RWPE2 (cell line): Measurements from ENCODE around the gene MARK4.

Experiments used
- ATAC-seq: fragments of 200-7000 bp; cut with Tn5 transposase; 3 replicates; pipeline ENCODE4 v1.9.1; 2021; ENCODE audit warnings: low read depth
- DNase-seq: peaks from one replicate; pipeline ENCODE4 v3.0.0-alpha.2; 2020; ENCODE audit warnings: low spot score
- H3K27ac ChIP-seq: fragments of 450-650 bp; 2 replicates; pipeline ENCODE4 v1.5.1; 2017; ENCODE audit warnings: mild to moderate bottlenecking; ENCODE audit not compliant: poor library complexity, severe bottlenecking
- H3K27me3 ChIP-seq: fragments of 250-450 bp; sonication (Bioruptor Pico); 2 replicates; pipeline ENCODE4 v1.5.1; 2021; ENCODE audit warnings: mild to moderate bottlenecking, moderate library complexity; ENCODE audit not compliant: insufficient read depth, poor library complexity, severe bottlenecking
- H3K36me3 ChIP-seq: fragments of 250-450 bp; sonication (Bioruptor Pico); 2 replicates; pipeline ENCODE4 v1.5.1; 2020; ENCODE audit warnings: low read depth, mild to moderate bottlenecking, moderate library complexity
- H3K4me1 ChIP-seq: fragments of 250-450 bp; sonication (Bioruptor Pico); 2 replicates; pipeline ENCODE4 v1.5.1; 2021; ENCODE audit warnings: mild to moderate bottlenecking, moderate library complexity; ENCODE audit not compliant: insufficient read depth, poor library complexity, severe bottlenecking
- H3K4me3 ChIP-seq: fragments of 250-450 bp; sonication (Bioruptor Pico); 2 replicates; pipeline ENCODE4 v1.5.1; 2021; ENCODE audit warnings: mild to moderate bottlenecking, moderate library complexity; ENCODE audit not compliant: severe bottlenecking
- H3K9me3 ChIP-seq: fragments of 250-450 bp; sonication (Bioruptor Pico); 2 replicates; pipeline ENCODE4 v1.5.1; 2021; ENCODE audit warnings: mild to moderate bottlenecking, moderate library complexity; ENCODE audit not compliant: severe bottlenecking
- TF ChIP-seq, protein P1 (sequence below): fragments of 450-650 bp; IDR thresholded peaks from one replicate; pipeline ENCODE4 v1.5.1; 2017; ENCODE audit warnings: mild to moderate bottlenecking, moderate library complexity; ENCODE audit not compliant: poor library complexity, severe bottlenecking

MARK4 gene

DNA sequence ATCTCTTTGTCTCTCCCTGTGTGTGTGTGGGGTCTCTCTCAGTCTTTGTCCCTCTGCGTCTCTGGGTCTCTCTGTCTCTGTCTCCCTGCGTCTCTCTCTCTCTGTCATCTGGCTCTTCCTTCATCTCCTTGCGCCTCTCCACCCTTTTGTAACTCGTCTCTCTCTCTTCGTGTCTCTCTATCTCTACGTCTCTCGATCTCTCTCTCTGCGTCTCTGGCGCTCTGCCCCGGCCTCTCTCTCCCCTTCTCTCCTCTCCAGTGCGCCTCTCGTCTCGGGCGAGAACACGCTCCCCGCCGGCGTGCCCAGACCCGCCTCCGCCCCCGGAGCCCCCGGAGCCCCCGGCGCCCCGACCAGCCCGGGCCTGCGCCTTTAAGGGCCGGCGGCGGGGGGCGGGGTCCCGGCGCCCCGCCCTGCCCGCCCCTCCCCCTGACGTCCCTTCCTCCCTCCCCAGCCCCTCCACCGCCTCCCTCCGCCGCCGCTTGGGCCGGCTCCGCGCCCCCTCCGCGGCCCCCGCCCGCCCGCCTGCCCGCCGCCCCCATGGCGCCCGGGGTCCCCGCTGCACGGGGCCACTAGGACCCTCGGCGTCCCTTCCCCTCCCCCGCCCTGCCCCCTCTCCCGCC lies at the start of gene MARK4:
Gene MARK4 (plus strand): TSS at position 440 of the 620 bp plus-strand sequence. CDS start 318 bp downstream, outside the sequence.
- Histone ChIP-seq H3K36me3 (0 out of 2 replicates have a peak, but pooled peaks cover 7% of the 10 kb centered on the region), H3K4me3 (peak within 1 kb of the TSS; percentile 66), H3K27ac (peak within 1 kb of the TSS; percentile 53), H3K27me3 (no peaks in the 10 kb centered on the region), H3K9me3 (no peaks in the 10 kb centered on the region), H3K4me1 (no peaks in the 10 kb centered on the region)
- DNase-seq = no peak
- peak; percentile 54 for ATAC-seq
- TF ChIP-seq, protein P1, sequence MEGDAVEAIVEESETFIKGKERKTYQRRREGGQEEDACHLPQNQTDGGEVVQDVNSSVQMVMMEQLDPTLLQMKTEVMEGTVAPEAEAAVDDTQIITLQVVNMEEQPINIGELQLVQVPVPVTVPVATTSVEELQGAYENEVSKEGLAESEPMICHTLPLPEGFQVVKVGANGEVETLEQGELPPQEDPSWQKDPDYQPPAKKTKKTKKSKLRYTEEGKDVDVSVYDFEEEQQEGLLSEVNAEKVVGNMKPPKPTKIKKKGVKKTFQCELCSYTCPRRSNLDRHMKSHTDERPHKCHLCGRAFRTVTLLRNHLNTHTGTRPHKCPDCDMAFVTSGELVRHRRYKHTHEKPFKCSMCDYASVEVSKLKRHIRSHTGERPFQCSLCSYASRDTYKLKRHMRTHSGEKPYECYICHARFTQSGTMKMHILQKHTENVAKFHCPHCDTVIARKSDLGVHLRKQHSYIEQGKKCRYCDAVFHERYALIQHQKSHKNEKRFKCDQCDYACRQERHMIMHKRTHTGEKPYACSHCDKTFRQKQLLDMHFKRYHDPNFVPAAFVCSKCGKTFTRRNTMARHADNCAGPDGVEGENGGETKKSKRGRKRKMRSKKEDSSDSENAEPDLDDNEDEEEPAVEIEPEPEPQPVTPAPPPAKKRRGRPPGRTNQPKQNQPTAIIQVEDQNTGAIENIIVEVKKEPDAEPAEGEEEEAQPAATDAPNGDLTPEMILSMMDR = no peak

DNA sequence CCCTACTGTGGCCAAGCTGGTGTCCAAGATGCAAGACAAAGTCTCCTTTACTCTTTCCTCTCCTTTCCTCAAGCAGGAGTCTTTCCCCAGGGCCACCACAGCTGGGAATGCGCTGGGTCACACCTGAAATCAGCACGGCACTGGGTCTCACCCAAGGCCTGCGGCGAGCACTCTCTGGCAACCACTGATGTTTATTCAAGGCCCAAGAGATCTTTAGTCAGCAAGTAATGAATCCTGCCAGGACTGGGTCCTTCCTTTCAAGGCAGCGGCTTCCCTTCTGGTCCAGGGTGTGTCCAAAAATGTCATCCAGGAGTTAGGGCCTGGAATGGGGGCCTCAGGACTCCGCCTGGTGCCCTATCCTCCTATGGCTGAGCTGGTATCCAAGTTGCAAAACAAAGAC lies 48.4 kb upstream of the MARK4 start:
- H3K27ac ChIP-seq = no peak overlapping the region
- DNase-seq = no peak
- H3K9me3 ChIP-seq = no peaks in the 10 kb centered on the region
- no peaks in the 10 kb centered on the region for H3K4me1 ChIP-seq
- no peaks in the 10 kb centered on the region for H3K27me3 ChIP-seq
- no peaks in the 10 kb centered on the region for H3K36me3 ChIP-seq
- H3K4me3 ChIP-seq = no peak overlapping the region
- no peak for ATAC-seq
- TF ChIP-seq, protein P1 = no peak

DNA sequence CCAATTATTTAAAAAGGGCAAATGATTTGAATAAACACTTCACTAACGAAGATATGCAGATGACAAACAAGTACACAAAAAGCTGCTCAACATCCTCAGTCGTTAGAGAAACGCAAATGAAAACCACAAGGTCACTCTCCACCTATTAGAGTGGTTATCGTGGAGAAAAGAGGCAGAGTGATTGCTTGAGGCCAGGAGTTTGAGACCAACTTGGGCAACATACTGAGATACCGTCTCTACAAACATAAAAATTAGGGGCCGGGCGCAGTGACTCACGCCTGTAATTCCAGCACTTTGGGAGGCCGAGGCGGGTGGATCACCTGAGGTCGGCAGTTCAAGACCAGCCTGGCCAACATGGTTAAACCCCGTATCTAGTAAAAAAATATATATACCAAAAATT lies 45.3 kb upstream of the MARK4 start:
- Histone ChIP-seq H3K9me3 (no peaks in the 10 kb centered on the region), H3K36me3 (no peaks in the 10 kb centered on the region), H3K4me3 (no peak overlapping the region), H3K4me1 (no peaks in the 10 kb centered on the region), H3K27me3 (no peaks in the 10 kb centered on the region), H3K27ac (no peak overlapping the region)
- ATAC-seq = no peak
- no peak for DNase-seq
- TF ChIP-seq, protein P1 = no peak

DNA sequence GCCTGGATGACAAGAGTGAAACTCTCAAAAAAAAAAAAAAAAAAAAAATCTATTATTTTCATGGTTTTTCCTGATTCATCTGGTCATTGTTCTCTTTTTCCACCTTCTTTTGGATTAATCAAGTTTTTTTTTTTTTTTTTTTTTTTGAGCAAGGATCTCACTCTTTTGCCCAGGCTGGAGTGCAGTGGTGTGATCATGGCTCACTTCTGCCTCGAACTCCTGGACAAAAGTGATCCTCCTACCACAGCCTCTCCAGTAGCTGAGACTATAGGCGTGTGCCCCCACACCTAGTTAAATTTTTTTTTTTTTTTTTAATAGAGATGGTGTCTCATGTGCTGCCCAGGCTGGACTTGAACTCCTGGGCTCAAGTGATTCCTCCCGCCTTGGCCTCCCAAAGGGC lies 44.7 kb upstream of the MARK4 start:
- ATAC-seq = no peak
- H3K27me3 ChIP-seq = no peaks in the 10 kb centered on the region
- H3K4me3 ChIP-seq = no peak overlapping the region
- TF ChIP-seq, protein P1 = no peak
- no peaks in the 10 kb centered on the region for H3K36me3 ChIP-seq
- no peak overlapping the region for H3K27ac ChIP-seq
- H3K9me3 ChIP-seq = no peaks in the 10 kb centered on the region
- DNase-seq = no peak
- no peaks in the 10 kb centered on the region for H3K4me1 ChIP-seq

DNA sequence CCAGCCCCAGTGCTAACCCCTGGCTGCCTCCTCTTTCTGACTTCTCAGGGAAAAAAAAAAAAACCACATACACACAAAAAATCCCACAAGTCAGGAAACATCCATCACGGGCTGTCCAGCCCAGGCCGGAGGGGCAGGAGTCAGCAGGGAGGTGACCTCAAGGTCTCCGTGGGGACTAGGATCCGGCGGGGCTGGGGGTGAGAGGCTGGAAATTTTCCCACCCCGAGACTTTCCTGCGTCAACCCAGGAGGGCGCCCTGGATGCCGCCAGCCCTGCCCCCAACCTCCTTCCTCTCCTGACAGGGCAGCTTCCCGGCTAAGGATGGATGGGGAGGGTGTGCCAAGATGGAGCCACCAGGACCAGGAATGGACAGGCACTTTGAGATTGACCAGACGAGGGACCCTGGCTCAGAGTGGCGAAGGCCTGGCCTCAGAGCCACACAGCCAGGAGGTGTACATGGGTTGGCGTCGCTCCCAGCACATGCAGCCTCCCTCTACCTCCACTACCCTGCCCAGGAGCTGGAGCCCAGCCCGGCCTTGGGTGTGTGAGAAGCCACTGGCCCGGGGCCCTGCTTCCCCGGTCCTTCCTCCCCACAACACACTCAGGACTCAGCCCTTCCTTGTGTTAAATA lies 39.2 kb upstream of the MARK4 start:
- Histone ChIP-seq H3K27ac (no peak overlapping the region), H3K9me3 (no peaks in the 10 kb centered on the region), H3K36me3 (no peaks in the 10 kb centered on the region), H3K27me3 (peaks cover 1% of the 10 kb centered on the region), H3K4me3 (no peak overlapping the region), H3K4me1 (peaks cover 5% of the 10 kb centered on the region)
- TF ChIP-seq, protein P1 = no peak
- ATAC-seq = no peak
- DNase-seq = no peak
